Right atrium auricular region (tissue), 2 donors: ENCODE measurements around the gene TFB2M. TPM values are rescaled to one million over a fixed set of nuclear protein-coding genes. Genes with fewer than 3 reads are reported as not detected.
"Not testable (repeated sequence)": the region's sequence is repeated elsewhere in the genome, so short reads cannot be mapped to it uniquely, and the experiment has no call there.

Source experiments
- DNase-seq: peaks from one replicate; pipeline ENCODE4 v3.0.0-alpha.2; 2019; ENCODE audit warnings: low spot score
- H3K27ac ChIP-seq, 2 donors: fragments of 200-600 bp; sonication (generic); 1 replicate in 1 of 2; 2 replicates in 1 of 2; pipeline ENCODE4 v1.5.1; 2016 to 2019
- H3K27me3 ChIP-seq, 2 donors: fragments of 200-600 bp; sonication (generic); one replicate each; pipeline versions ENCODE4 v1.5.1 to v1.6.0; 2017 to 2019
- H3K36me3 ChIP-seq: fragments of 200-600 bp; sonication (generic); one replicate; pipeline ENCODE4 v1.5.1; 2016
- H3K4me1 ChIP-seq, 2 donors: fragments of 200-600 bp; sonication (generic); one replicate each; pipeline versions ENCODE4 v1.5.1 to v1.6.0; 2017 to 2019
- H3K4me3 ChIP-seq, 2 donors: fragments of 200-600 bp; sonication (generic); 1 replicate in 1 of 2; 2 replicates in 1 of 2; pipeline ENCODE4 v1.5.1; 2017 to 2019; ENCODE audit warnings: mild to moderate bottlenecking in 1 of 2, moderate library complexity in 1 of 2
- H3K9me3 ChIP-seq, 2 donors: fragments of 200-600 bp; sonication (generic); one replicate each; pipeline ENCODE4 v1.5.1; 2019
- total RNA-seq, 2 donors: library from RNA; depleted of rRNA; stranded (reverse); fragments of >200 nt; gene quantifications; one replicate each; pipeline ENCODE4 v1.1.0, GENCODE V29; 2016
- TF ChIP-seq, protein P1 (sequence below), 2 donors: fragments of 200-600 bp; sonication (generic); IDR thresholded peaks; one replicate each; pipeline ENCODE4 v1.5.1; 2019; ENCODE audit warnings: antibody characterized with exemption in 2 of 2

Gene TFB2M, protein sequence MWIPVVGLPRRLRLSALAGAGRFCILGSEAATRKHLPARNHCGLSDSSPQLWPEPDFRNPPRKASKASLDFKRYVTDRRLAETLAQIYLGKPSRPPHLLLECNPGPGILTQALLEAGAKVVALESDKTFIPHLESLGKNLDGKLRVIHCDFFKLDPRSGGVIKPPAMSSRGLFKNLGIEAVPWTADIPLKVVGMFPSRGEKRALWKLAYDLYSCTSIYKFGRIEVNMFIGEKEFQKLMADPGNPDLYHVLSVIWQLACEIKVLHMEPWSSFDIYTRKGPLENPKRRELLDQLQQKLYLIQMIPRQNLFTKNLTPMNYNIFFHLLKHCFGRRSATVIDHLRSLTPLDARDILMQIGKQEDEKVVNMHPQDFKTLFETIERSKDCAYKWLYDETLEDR
- total RNA-seq: 10 to 100 TPM in 1 of 2 donors, 1 to 10 TPM in 1; 5.5 to 12.0 TPM

DNA sequence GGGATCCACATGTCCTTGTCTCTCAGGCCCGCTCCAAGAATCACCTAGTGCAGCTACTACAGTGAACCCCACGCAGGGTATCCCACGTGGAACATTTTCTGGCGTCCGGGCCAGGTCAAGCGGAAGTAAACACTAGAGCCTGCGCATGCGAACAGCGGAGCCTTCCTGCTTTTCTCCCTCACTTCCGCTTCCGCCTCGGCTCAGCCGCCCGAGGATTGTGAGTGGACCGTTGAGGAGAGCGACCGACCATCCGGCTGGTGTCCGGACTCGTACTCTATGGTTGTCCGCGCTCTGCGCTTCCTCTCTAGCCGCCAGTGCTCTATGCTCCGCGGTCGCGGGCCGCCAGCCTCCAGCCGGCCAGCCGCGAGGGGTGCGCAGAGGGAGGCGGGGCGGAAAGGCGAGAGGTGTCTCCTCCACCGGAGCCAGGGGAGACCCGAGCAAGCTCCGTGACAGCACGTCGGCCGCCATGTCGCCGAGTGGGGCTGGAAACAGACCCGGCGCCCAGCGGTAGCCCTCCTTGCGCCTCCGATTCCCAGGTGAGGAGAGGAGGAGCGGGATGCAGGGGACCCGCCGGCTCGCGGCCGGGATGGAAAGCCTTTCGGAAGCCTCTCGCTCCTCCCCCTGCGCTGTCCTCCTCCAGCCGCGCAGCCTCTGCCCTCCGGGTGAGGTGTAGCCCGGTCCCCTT is at the start of gene TFB2M, which contains the start of gene CNST:
Gene TFB2M (minus strand): TSS at position 134 of the 685 bp plus-strand sequence. CDS start 123 bp downstream, at position 11.
Gene CNST (plus strand): TSS at position 329 of the 685 bp plus-strand sequence. CDS start 25,107 bp downstream, outside the sequence.
- TF ChIP-seq, protein P1, sequence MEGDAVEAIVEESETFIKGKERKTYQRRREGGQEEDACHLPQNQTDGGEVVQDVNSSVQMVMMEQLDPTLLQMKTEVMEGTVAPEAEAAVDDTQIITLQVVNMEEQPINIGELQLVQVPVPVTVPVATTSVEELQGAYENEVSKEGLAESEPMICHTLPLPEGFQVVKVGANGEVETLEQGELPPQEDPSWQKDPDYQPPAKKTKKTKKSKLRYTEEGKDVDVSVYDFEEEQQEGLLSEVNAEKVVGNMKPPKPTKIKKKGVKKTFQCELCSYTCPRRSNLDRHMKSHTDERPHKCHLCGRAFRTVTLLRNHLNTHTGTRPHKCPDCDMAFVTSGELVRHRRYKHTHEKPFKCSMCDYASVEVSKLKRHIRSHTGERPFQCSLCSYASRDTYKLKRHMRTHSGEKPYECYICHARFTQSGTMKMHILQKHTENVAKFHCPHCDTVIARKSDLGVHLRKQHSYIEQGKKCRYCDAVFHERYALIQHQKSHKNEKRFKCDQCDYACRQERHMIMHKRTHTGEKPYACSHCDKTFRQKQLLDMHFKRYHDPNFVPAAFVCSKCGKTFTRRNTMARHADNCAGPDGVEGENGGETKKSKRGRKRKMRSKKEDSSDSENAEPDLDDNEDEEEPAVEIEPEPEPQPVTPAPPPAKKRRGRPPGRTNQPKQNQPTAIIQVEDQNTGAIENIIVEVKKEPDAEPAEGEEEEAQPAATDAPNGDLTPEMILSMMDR (IDR thresholded peaks at IDR 0.05): no peak

DNA sequence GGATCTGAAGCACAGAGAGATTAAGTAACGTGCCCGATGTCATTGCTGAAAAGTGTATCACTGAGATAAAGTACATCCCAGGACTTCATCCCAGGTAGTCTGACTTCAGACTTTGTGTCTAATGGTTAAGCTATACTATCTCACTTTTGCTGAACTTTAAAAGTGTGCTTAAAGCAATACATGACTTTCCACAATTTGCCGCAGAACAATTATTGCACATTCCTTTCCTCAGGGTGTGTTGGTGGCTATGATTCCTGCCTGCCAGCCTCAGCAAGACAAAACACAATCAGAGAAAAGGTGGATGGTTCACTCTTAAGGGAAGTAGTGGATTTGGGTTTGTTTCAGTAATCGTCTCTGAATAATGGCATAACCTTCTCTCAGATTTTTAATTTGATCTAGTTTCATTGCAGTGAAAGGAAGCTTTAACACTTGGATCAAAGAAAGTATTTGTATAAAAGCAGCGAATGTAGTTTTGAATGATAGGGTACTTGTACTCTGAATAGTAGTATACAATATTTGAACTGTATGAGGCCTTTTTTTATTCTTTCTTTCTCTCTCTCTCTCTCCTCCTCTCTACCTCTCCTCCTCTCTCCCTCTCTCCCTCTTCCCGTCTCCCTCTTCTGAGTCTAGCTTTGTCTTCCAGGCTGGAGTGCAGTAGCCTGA is 47.2 kb upstream of the TFB2M start:
- H3K9me3 ChIP-seq: no peaks in the 10 kb centered on the region
- H3K4me3 ChIP-seq: no peak overlapping the region
- H3K36me3 ChIP-seq: no peaks in the 10 kb centered on the region
- H3K4me1 ChIP-seq: peaks cover 0 to 61% of the 10 kb centered on the region in 2 donors
- no peak for DNase-seq
- no peaks in the 10 kb centered on the region for H3K27me3 ChIP-seq
- TF ChIP-seq, protein P1 (IDR thresholded peaks at IDR 0.05): no peak
- H3K27ac ChIP-seq: no peak overlapping the region

More for the DNA sequence above, at the start of gene TFB2M, which contains the start of gene CNST:
- Histone ChIP-seq H3K9me3 (no peaks in the 10 kb centered on the region), H3K4me3 (peak within 1 kb of the TSS; percentile 85 to 93), H3K36me3 (no peaks in the 10 kb centered on the region), H3K27ac (peak within 1 kb of the TSS; percentile 94 to 98), H3K27me3 (no peaks in the 10 kb centered on the region), H3K4me1 (peaks cover 0 to 61% of the 10 kb centered on the region in 2 donors)
- peak; percentile 98 for DNase-seq

DNA sequence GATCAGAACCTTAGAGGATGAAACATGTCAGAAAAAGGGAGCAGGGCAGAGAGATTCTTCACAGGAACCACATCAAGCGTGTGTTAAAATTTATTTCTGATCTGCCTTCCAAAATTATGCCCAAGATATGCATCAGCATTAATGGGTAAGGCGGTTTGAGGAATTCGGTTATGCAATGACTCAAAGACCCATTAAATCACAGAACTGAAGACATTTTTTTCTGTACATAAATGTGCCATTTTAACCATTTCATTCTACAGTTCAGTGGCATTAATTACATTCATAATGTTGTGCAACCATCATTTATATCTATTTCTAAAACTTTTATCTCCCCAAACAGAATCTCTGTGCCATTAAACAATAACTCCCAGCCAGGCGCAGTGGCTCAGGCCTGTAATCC is 43.6 kb upstream of the TFB2M start:
- no peak for DNase-seq
- Histone ChIP-seq H3K4me3 (no peak overlapping the region), H3K4me1 (peaks cover 0 to 46% of the 10 kb centered on the region in 2 donors), H3K36me3 (no peaks in the 10 kb centered on the region), H3K9me3 (no peaks in the 10 kb centered on the region), H3K27ac (peak overlapping the region; percentile 65 to 78), H3K27me3 (no peaks in the 10 kb centered on the region)
- TF ChIP-seq, protein P1 (IDR thresholded peaks at IDR 0.05): no peak

DNA sequence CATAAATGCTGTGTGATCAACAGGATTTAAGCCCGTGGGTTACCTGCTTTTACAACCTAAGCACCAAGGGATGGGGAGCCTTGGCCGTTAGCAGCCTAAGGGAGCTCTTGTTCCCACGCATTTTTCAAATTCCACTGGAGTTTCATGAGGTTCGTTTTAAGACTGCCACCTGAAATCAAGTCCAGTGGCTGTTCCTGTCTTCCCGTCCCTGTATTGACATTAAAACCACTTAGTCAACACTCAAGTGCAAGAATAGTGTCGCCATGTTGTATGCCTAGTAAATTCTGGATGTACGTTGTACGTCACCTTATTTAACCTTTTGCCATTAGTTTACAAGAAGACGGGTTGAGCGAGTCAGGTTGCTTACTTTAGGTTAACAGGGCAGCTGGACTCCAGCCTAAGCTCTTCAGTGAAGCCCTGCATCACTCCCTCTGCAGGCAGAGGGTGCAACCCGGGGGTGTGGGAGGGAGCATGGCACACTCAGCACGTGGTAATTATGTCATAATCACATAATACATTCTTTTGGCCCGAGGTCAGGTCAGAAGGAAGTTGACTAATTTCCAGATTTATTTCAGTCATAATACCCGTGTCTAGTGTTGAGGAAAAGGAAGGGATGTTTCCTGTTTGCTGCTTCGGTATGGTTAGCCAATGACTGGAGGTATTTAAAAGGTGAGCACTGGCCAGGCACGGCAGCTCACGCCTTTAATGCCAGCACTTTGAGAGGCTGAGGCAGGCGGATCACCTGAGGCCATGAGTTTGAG is 42.7 kb upstream of the TFB2M start:
- DNase-seq: peak; percentile 74
- H3K27me3 ChIP-seq: no peaks in the 10 kb centered on the region
- no peaks in the 10 kb centered on the region for H3K36me3 ChIP-seq
- no peak overlapping the region for H3K4me3 ChIP-seq
- H3K27ac ChIP-seq: peak overlapping the region; percentile 65 to 78
- H3K9me3 ChIP-seq: no peaks in the 10 kb centered on the region
- TF ChIP-seq, protein P1 (IDR thresholded peaks at IDR 0.05): peak in 1 of 2 donors; percentile 51
- peaks cover 0 to 46% of the 10 kb centered on the region in 2 donors for H3K4me1 ChIP-seq

DNA sequence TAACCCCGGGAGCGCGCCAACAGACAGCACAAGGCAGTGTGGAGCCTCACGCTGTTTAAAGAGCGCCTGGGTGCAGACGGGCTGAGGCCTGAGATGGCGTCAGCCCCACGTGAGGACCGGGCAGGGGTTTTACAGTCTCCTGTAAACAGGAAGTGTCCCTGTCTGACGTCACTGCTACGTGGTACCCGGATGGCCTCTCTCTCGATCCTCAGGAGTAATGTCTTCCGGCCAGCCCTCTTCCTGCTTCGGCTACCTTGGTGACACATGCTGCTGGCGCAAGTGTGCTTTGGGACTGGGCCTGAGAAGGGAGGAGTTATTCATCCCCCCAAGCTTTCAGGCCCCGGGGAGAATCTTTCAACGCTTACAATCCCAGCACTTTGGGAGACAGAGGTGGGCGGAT is 41.4 kb upstream of the TFB2M start:
- Histone ChIP-seq H3K9me3 (no peaks in the 10 kb centered on the region), H3K27me3 (no peaks in the 10 kb centered on the region), H3K4me3 (no peak overlapping the region), H3K36me3 (no peaks in the 10 kb centered on the region), H3K27ac (peak overlapping the region; percentile 8 to 78), H3K4me1 (peaks cover 0 to 37% of the 10 kb centered on the region in 2 donors)
- TF ChIP-seq, protein P1 (IDR thresholded peaks at IDR 0.05): no peak
- DNase-seq: no peak

DNA sequence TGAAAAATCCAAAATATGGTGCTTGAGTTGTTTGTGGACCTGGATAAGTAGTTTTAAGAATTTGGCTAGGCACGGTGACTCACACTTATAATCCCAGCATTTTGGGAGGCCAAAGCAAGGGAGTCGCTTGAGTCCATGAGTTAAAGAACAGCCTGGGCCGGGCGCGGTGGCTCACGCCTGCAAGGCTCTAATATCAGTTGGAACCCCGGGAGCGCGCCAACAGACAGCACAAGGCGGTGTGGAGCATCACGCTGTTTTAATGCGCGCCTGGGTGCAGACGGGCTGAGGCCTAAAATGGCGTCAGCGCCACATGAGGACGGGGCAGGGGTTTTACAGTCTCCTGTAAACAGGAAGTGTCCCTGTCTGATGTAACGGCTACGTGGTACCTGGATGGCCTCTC is 39.2 kb upstream of the TFB2M start:
- not testable (repeated sequence) for H3K4me3 ChIP-seq, H3K27ac ChIP-seq, H3K9me3 ChIP-seq, H3K36me3 ChIP-seq, DNase-seq, H3K27me3 ChIP-seq
- H3K4me1 ChIP-seq: peaks cover 0 to 26% of the 10 kb centered on the region in 2 donors
